GM06990 (cell line): ENCODE results near the gene TAGAP.

Source experiments
- DNase-seq: peaks from one replicate; pipeline ENCODE4 v3.0.0-alpha.2; 2011; ENCODE audit not compliant: insufficient read length; ENCODE audit errors: extremely low read depth
- H3K27me3 ChIP-seq: replicated peaks from 2 replicates; pipeline ENCODE4 v1.6.0; 2011; ENCODE audit warnings: low read length; ENCODE audit not compliant: control insufficient read depth, insufficient read depth
- H3K36me3 ChIP-seq: 2 replicates; pipeline ENCODE4 v1.5.1; 2011; ENCODE audit warnings: low read length; ENCODE audit not compliant: control insufficient read depth, insufficient read depth
- H3K4me3 ChIP-seq: replicated peaks from 2 replicates; pipeline ENCODE4 v1.5.1; 2011; ENCODE audit warnings: low read depth, mild to moderate bottlenecking, control low read depth, low read length
- CTCF ChIP-seq: IDR thresholded peaks from 2 replicates; pipeline ENCODE4 v1.5.1; 2011; ENCODE audit warnings: low read length, control low read depth, mild to moderate bottlenecking, inconsistent platforms; ENCODE audit not compliant: insufficient read depth, poor library complexity, severe bottlenecking

The TAGAP gene

GRCh38 chr6:159083146-159083545 is 38.4 kb upstream of the TAGAP start:
- Histone ChIP-seq H3K4me3 (no peak overlapping the region), H3K36me3 (no peaks in the 10 kb centered on the region), H3K27me3 (no peaks in the 10 kb centered on the region)
- no peak for DNase-seq
- no peak for TF ChIP-seq CTCF

- no peak overlapping the region for H3K4me3 ChIP-seq
- no peaks in the 10 kb centered on the region for H3K27me3 ChIP-seq
- no peak for TF ChIP-seq CTCF
- H3K36me3 ChIP-seq = no peaks in the 10 kb centered on the region
- no peak for DNase-seq
These were observed 37.4 kb upstream of the TAGAP start for GRCh38 chr6:159082039-159082815.

- TF ChIP-seq CTCF = no peak
- Histone ChIP-seq H3K4me3 (no peak overlapping the region), H3K27me3 (no peaks in the 10 kb centered on the region), H3K36me3 (no peaks in the 10 kb centered on the region)
- DNase-seq = peak; percentile 50
These were observed 35.6 kb upstream of the TAGAP start for GRCh38 chr6:159080217-159080976.

GRCh38 chr6:159079367-159079766 is 34.6 kb upstream of the TAGAP start:
- H3K27me3 ChIP-seq = no peaks in the 10 kb centered on the region
- H3K36me3 ChIP-seq = no peaks in the 10 kb centered on the region
- no peak overlapping the region for H3K4me3 ChIP-seq
- DNase-seq = no peak
- TF ChIP-seq CTCF = no peak

GRCh38 chr6:159077123-159077522 is 32.3 kb upstream of the TAGAP start:
- no peaks in the 10 kb centered on the region for H3K36me3 ChIP-seq
- TF ChIP-seq CTCF = no peak
- no peak overlapping the region for H3K4me3 ChIP-seq
- DNase-seq = peak; percentile 38
- H3K27me3 ChIP-seq = no peaks in the 10 kb centered on the region
